HG03135 (cell line): ENCODE measurements around the gene MN1.

ENCODE experiments used
- ATAC-seq: cut with Tn5 transposase; IDR thresholded peaks from one replicate; pipeline ENCODE4 v1.9.1; 2021; ENCODE audit warnings: mild to moderate bottlenecking, moderate library complexity; ENCODE audit not compliant: unreplicated experiment

Gene MN1

DNA sequence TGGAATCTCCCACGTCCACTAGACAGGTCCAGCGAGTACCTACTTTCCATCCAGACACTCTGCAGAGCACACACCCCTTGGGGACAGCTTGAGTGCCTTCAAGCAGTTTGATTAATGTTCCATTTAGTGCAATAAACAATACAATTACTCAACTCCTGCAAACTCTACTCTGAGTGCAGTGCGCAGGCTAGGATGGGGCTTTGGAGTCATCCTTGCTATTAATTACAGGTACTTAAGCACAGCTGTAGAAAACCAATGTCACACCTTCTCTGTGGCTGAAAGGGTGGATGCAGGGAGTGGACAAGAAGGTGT lies 82.6 kb downstream of the MN1 start:
- no peak for ATAC-seq

DNA sequence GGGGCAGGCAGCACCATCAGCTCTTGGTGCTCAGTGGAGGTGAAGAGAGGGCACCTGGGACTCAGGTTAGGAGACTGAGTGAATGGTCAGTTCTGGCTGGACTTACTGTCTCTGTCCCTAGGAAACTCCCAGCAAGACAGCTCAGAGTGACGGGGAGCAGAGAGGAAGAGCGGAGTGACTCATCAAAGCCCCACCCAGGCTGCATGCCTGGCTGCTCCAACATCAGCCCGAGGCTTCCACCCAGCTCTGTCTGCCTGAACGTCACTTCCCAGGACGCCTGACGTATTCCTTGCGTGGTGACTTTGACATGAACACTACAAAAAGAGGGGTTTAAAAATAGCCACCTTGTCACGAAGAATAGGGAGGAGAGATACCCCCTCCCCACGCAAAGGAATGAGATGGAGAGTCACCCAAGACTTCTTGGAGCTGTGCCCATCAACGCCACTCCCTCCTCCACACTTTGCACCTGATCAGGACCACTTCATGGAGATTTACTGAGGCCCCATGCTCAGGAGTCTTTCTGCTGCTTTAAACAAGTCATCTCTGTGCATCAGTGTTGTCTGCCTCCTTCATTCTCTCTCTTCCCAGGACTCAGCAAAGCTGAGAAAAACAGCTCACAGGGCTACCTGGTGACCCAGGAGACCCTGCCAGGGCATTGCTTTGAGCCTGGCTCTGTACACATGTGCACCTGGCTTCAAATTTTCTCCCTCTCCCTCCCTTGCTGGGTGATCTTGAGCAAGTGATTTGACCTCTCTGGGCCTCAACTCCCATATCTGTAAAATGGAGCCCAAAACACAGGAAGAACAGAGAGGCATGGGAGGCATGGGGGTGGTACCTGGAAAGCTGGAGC lies 83.1 kb downstream of the MN1 start:
- ATAC-seq, result no peak

DNA sequence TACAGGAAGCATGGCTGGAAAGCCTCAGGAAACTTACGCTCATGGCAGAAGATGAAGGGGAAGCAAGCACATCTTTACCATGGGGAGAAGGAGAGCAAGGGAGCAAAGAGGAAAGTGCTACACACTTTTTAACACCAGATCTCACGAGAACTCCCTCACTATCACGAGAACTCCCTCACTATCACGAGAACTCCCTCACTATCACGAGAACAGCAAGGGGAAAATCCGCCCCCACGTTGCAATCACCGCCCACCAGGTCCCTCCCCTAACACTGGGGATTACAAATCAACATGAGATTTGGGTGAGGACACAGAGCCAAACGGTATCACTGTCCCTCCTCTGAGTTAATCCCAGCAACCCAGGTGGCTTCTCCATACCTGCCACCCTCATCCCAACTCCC lies 84.5 kb downstream of the MN1 start:
- no peak for ATAC-seq

DNA sequence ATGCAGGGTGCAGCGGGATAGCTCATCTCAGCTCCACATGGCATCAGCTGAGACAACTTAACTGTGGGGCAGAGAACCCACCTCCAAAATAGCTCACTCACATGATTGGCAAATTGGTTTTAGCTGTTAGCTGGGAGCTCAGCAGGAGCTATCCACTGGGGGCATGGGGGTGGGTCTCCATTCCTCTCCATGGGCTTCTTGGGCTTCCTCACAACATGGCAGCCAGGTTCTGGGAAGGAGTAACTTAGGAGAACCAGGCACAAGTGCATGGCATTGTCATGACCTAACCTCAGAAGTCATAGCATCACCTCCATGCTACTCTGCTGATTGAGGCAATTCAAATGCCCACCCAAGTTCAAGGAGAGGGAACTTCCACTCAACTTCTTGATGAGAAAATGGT lies 85.5 kb downstream of the MN1 start:
- no peak for ATAC-seq

- ATAC-seq, result no peak
Observed at GRCh38 chr22:27715106-27715505, 86.5 kb downstream of the MN1 start.

DNA sequence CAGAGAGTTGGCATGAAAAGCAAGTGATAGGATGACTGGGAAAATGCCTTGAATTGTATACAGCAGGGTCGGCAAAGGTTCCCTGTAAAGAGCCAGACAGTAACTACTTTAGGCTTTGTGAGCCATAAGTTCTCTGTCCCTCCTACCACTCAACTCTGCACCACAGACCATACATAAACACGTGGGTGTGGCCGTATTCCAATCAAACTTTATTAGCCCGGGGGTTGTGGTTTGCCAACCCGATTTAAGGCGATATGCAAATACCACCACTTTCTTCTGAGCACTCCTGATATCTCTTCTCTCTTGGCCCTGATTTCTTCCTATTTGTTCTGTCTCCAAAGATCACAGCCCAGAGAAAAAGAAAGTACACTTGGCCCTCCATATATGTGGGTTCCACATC lies 87.5 kb downstream of the MN1 start:
- no peak for ATAC-seq

DNA sequence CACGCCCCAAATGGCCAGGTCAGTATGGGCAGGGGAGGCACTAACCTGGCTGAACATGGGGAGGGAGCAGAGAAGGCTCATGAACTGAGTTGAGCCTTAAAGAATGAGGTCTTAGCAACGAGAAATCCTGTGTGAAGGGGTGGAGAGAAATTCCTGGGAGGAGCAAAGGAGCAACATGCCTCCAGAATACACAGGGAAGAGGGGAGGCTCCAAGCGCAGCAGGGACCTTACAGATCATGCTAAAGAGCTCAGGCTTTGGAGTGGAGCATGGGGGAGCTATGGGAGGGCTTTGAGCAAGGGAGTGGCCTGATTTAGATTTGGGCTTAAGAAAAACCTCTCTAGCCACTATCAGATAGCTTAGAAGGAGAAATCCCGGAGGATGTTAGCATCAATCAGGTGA lies 88.1 kb downstream of the MN1 start:
- ATAC-seq, result no peak

- ATAC-seq, result no peak
Observed at GRCh38 chr22:27711756-27712155, 89.8 kb downstream of the MN1 start.

GRCh38 chr22:27711012-27711411 lies 90.5 kb downstream of the MN1 start:
- no peak for ATAC-seq

DNA sequence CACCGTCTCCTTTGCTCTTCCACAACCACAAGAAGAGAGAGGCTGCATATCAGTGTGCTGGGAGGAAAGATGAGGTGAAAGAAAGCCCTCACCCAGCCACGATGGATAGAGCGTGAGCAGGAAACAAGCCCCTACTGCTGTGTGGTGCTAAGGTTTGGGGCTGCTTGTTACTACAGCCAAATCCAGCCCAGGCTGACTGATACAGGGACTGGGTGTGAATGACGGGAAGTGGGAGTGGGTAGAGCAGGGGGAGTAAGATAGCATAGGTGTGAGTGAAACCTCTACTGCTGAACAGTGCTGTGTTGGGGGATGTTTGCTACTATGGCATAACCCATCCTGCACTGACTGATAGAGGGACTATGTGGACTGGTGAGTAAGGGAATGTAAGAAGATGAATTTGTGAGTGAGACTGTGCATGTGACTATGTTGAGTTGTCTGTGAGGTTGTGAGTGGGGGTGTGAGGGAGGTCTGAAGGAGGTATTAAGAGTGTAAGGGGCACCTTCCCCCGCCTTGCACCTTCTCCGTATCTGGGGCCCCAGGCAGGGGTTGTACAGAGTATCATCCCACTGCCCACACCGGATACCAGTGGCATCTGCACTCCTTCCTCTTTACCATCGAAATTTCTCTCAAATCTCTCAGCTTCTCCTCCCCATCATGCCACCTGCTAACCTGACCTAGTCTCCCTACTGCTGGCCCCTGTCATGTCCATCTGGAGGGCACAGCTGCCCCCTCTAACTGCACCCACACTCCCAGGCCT lies 91.5 kb downstream of the MN1 start:
- ATAC-seq, result no peak

DNA sequence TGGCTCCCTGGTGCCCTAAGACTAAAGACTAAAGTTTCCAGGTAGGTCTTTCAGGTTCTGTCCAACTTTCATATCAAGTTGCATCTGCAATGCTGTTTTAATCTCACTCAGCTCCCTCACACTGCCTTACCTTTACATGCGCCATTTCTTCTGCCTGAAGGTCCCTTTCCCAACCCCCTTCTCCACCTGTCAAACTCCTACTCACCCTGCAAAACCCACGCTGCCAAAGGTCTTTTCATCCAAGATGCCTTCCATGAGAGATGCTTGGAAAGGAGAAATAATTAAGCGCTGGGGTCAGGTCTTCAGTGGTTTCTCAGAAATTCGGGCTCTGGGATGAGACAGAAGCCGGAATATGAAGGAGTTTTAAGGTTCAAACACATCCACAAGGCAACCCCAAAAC lies 95.1 kb downstream of the MN1 start:
- ATAC-seq, result no peak

GRCh38 chr22:27705408-27706080 lies 96.0 kb downstream of the MN1 start:
- ATAC-seq, result no peak

GRCh38 chr22:27704581-27704980 lies 97.0 kb downstream of the MN1 start:
- no peak for ATAC-seq

GRCh38 chr22:27699383-27700019 lies 102.1 kb downstream of the MN1 start:
- ATAC-seq, result no peak

- ATAC-seq, result no peak
Observed at GRCh38 chr22:27698813-27699212, 102.7 kb downstream of the MN1 start.
